Myocyte (in vitro differentiated cells): ENCODE data around the gene MEIOB. TPM values are rescaled to one million over a fixed set of nuclear protein-coding genes. Genes with fewer than 3 reads are reported as not detected.
A peak's percentile ranks its signal among the peaks of the same experiment; 100 is the strongest.
"Not testable (repeated sequence)": the region's sequence is repeated elsewhere in the genome, so short reads cannot be mapped to it uniquely, and the experiment has no call there.

Experiments
- DNase-seq: peaks from one replicate; pipeline ENCODE4 v3.0.0-alpha.2; 2012; ENCODE audit warnings: low read depth
- total RNA-seq: library from RNA; depleted of rRNA; stranded (reverse); fragments of >200 nt; gene quantifications from 2 replicates; pipeline ENCODE4 v1.2.3, GENCODE V29; 2014

The MEIOB gene
- total RNA-seq, 1 donor from 2014 or later, result not detected

GRCh38 chr16:1877804-1878203 lies 5.8 kb upstream of the MEIOB start:
- DNase-seq, result no peak

- no peak for DNase-seq
Observed at GRCh38 chr16:1877089-1877488, 5.1 kb upstream of the MEIOB start.

- no peak for DNase-seq
Observed at GRCh38 chr16:1876468-1876867, 4.5 kb upstream of the MEIOB start.

- not testable (repeated sequence) for DNase-seq
Observed at GRCh38 chr16:1876066-1876465, 4.1 kb upstream of the MEIOB start.

GRCh38 chr16:1874854-1875253 lies 2.9 kb upstream of the MEIOB start:
- no peak for DNase-seq

- DNase-seq, result no peak
Observed at GRCh38 chr16:1870365-1871082, 1.4 kb downstream of the MEIOB start.

- no peak for DNase-seq
Observed at GRCh38 chr16:1865902-1866690, 5.9 kb downstream of the MEIOB start.

GRCh38 chr16:1863681-1864460 lies 8.1 kb downstream of the MEIOB start:
- peak; percentile 45 for DNase-seq

GRCh38 chr16:1862394-1862793 lies 9.6 kb downstream of the MEIOB start:
- DNase-seq, result no peak

- DNase-seq, result no peak
Observed at GRCh38 chr16:1861730-1862129, 10.2 kb downstream of the MEIOB start.

- DNase-seq, result no peak
Observed at GRCh38 chr16:1859650-1860049, 12.3 kb downstream of the MEIOB start.

- DNase-seq, result no peak
Observed at GRCh38 chr16:1858189-1858865, 13.6 kb downstream of the MEIOB start.

GRCh38 chr16:1857433-1858097 lies 14.4 kb downstream of the MEIOB start:
- DNase-seq, result peak; percentile 14

GRCh38 chr16:1851793-1852192 lies 20.2 kb downstream of the MEIOB start:
- no peak for DNase-seq

- DNase-seq, result no peak
Observed at GRCh38 chr16:1850981-1851380, 21.0 kb downstream of the MEIOB start.

GRCh38 chr16:1846416-1846815 lies 25.5 kb downstream of the MEIOB start:
- no peak for DNase-seq

GRCh38 chr16:1845985-1846384 lies 26.0 kb downstream of the MEIOB start:
- no peak for DNase-seq

GRCh38 chr16:1839554-1839953 lies 32.4 kb downstream of the MEIOB start:
- peak; percentile 10 for DNase-seq

GRCh38 chr16:1834096-1834495 lies 37.9 kb downstream of the MEIOB start:
- no peak for DNase-seq

GRCh38 chr16:1832838-1833454 lies 39.0 kb downstream of the MEIOB start:
- DNase-seq, result no peak
